KOPT-K1 (cell line): Measurements from ENCODE around the gene GLE1.

ENCODE experiments used
- H3K27ac ChIP-seq: fragments of 200-600 bp; sonication (generic); 2 replicates; pipeline ENCODE4 v1.5.1; 2016; ENCODE audit warnings: antibody characterized with exemption, mild to moderate bottlenecking, low read depth, low read length; ENCODE audit not compliant: poor library complexity, severe bottlenecking
- H3K36me3 ChIP-seq: fragments of 200-600 bp; sonication (generic); 2 replicates; pipeline ENCODE4 v1.5.1; 2017; ENCODE audit warnings: antibody characterized with exemption, mild to moderate bottlenecking, low read length, moderate library complexity; ENCODE audit not compliant: insufficient read depth
- H3K9me3 ChIP-seq: fragments of 200-600 bp; sonication (generic); 2 replicates; pipeline ENCODE4 v1.5.1; 2017; ENCODE audit warnings: antibody characterized with exemption, low read length, mild to moderate bottlenecking; ENCODE audit not compliant: insufficient read depth, poor library complexity, severe bottlenecking

Gene GLE1

DNA sequence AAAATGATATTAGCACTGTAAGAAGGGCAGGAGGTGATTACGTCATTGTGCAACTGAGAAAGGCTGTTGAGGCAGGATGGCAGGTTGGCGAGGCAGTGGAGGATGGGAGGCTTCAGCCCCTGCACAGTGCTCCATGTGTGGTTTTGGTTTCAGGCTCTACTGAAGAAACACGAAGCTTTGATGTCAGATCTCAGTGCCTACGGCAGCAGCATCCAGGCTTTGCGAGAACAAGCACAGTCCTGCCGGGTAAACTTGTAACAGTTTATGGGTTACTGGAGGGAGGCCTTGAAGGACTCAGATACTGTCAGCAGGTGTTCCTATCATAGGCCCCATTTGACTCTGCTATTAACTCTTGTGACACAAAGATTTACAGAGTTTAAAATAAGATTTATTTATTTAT lies 82.9 kb downstream of the GLE1 start:
- H3K9me3 ChIP-seq, result no peaks in the 10 kb centered on the region
- H3K27ac ChIP-seq, result peak overlapping the region; percentile 52
- H3K36me3 ChIP-seq, result peaks cover 88% of the 10 kb centered on the region

DNA sequence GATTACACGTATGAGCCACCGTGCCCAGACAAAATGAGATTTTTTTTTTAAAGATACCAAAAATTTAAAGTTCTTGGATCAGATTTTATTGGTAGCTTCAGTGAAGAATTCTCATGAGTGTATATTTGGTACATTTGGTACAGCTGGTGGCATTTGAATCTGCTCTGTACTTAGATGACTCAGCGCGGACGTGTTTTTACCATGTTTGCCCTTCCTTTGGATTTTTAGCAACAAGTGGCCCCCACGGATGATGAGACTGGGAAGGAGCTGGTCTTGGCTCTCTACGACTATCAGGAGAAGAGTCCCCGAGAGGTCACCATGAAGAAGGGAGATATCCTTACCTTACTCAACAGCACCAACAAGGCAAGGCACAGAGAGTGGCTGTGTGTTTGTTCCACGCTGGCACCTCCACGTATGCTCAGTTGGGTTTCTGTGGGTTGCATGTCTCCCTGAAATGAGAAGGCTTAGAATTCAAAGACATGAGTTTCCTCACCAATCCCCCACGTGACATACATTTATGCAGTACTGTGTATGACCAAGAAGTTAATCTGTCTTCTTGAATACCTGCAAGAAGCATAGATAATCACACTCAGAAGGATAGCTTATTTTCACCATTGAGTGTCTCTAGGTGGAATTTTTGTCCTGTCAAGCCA lies 84.2 kb downstream of the GLE1 start:
- Histone ChIP-seq H3K9me3 (no peaks in the 10 kb centered on the region), H3K27ac (no peak overlapping the region), H3K36me3 (peaks cover 88% of the 10 kb centered on the region)
